GM12891 (cell line): Measurements from ENCODE around the gene MDN1.
"Not testable (repeated sequence)": the region's sequence is repeated elsewhere in the genome, so short reads cannot be mapped to it uniquely, and the experiment has no call there.

ENCODE experiments used
- POLR2A ChIP-seq: IDR thresholded peaks from 2 replicates; pipeline ENCODE4 v1.6.1; 2011; ENCODE audit warnings: low read depth, low read length, control low read depth
- POLR2AphosphoS5 ChIP-seq: IDR thresholded peaks from 2 replicates; pipeline ENCODE4 v1.6.1; 2011; ENCODE audit warnings: low read depth, low read length, control low read depth

DNA sequence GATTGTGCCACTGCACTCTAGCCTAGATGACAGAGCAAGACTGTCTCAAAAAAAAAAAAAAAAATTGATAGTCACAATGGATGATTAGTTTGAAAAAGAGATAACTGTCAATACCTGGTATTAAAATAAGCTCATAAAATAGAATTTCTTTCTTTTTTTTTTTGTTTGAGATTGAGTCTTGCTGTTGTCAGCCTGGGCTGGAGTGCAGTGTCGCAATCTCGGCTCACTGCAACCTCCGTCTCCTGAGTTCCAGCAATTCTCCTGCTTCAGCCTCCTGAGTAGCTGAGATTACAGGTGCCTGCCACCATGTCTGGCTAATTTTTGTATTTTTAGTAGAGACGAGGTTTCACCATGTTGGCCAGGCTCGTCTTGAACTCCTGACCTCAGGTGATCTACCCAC, 27.9 kb upstream of the MDN1 start:
- TF ChIP-seq POLR2AphosphoS5, POLR2A: not testable (repeated sequence)
